Measurements from ENCODE around the gene CATSPER4.

Gene CATSPER4

DNA sequence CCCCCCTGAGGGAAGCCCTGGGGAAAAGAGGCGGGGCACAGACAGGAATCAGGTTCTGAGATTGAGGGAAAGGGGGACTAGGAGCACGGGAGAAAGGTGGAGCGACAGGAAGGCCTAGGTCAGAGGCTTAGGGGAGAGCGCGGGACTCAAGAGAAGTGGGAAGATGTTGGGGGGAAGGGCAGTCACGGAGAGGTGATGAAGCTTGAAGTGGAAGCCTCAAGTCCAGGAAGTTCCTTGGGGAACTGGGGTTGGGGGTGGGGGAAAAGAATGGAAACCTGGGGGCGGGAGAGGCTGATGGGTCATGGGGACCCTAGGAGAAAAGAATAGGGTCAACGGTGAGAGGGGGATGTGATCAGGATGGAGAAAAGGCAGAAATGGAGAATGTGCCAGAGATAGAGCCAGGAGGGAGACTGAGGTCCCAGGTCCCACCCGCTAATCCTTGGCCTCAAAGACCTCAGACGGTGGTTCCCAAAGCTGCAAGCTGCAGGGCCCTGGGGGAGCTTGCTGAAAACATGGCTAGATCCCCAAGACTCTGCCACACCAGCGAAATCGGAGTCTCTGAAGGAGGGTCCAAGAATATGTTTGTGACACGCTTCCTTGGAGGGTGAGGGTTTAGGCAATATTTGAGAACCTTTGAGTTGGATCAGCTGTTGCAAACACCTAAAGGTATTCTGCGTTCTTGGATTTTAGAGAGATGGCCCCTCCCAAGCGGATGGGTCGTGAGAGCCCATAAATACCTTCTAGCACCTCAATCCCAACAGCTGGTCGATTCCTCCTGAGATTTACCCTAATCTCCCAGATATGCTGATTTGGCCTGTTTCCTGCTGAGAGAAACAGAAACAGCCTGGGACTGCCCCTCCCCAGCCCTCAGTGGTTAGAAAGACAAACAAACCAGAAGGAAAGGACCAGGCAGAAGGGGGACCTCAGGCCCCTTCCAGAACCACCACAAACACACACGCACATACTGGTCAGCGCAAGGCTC, 25.2 kb upstream of the CATSPER4 start:
- TF ChIP-seq, protein P1, sequence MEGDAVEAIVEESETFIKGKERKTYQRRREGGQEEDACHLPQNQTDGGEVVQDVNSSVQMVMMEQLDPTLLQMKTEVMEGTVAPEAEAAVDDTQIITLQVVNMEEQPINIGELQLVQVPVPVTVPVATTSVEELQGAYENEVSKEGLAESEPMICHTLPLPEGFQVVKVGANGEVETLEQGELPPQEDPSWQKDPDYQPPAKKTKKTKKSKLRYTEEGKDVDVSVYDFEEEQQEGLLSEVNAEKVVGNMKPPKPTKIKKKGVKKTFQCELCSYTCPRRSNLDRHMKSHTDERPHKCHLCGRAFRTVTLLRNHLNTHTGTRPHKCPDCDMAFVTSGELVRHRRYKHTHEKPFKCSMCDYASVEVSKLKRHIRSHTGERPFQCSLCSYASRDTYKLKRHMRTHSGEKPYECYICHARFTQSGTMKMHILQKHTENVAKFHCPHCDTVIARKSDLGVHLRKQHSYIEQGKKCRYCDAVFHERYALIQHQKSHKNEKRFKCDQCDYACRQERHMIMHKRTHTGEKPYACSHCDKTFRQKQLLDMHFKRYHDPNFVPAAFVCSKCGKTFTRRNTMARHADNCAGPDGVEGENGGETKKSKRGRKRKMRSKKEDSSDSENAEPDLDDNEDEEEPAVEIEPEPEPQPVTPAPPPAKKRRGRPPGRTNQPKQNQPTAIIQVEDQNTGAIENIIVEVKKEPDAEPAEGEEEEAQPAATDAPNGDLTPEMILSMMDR (conservative IDR thresholded peaks at IDR 0.05; ENCODE audit: low read depth, low read length) = no peak
- no peak overlapping the region for H3K4me3 ChIP-seq (ENCODE audit: low read depth, low read length)

DNA sequence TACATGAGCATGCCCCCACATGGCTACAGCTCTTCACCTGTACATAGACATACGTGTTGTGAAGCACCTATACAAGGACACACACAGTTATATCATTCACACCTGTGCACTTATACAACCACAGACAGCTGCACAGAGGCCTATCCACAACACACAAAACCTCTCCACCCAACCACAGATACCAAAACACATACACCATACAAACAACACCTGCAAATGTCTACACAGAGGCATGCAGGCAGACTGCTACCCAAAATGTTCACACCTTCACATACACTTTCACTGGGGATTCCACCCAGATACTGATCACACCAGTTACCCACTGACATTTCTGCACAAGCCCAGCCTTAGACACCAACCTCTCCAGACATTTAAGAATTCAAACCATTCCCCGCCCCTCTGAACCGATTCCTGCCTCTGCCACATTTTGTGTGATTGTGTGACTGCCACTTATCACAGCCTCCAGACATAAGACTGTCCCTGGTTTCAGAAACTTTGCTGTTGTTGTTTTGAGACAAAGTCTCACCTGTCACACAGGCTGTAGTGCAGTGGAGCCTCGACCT, 23.6 kb upstream of the CATSPER4 start:
- H3K4me3 ChIP-seq (ENCODE audit: low read depth, low read length) = no peak overlapping the region
- DNase-seq (ENCODE audit: low read depth) = no peak
- TF ChIP-seq, protein P1 (conservative IDR thresholded peaks at IDR 0.05; ENCODE audit: low read depth, low read length) = no peak

More for the DNA sequence above, 25.2 kb upstream of the CATSPER4 start:
- DNase-seq (ENCODE audit: low read depth) = peak; percentile 23

DNA sequence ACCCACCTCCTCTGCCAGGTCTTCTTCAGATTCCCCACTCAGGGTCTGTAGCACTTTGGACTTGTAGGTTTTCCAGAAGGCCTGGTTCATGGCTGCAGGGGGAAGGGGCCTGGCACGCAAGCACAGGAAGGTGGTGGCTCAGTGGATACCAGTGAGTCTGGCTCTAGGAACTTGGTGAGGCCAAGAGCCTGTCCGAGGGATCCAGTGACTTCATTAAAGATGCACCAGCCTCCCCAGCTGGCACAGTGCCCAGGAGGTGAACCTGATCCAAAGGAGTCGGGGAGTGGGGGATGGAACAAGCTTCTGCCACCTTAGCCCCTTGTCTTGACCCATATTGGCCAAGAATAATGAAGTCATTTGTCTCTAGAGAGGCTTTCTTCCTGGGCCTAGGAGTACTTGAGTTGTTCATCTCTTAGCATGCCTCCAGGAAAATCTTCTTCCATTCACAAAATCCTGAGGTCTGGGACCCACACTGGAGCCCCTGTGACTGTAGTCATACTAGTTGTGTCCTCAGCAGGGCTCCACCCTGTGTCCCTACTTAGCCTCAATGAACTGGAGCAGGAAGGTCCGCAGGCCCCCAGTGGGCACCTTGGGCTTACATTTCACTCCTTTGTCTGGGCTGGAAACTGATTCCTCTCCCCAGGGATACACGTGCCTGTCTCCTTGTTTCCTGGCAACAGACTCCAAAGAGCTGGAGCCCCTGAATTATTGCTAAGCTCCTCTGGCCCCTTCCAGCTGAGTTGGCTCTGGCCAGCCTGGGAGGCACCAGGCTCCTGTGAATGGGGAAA, 21.8 kb upstream of the CATSPER4 start, which contains the start of gene C1orf232:
TSS of gene C1orf232 (minus strand) at position 554 of the 788 bp plus-strand sequence. CDS start at position 90, 464 bp downstream.
- no peak for DNase-seq (ENCODE audit: low read depth)
- TF ChIP-seq, protein P1 (conservative IDR thresholded peaks at IDR 0.05; ENCODE audit: low read depth, low read length) = no peak
- H3K4me3 ChIP-seq (ENCODE audit: low read depth, low read length) = peak within 1 kb of the TSS; percentile 91

DNA sequence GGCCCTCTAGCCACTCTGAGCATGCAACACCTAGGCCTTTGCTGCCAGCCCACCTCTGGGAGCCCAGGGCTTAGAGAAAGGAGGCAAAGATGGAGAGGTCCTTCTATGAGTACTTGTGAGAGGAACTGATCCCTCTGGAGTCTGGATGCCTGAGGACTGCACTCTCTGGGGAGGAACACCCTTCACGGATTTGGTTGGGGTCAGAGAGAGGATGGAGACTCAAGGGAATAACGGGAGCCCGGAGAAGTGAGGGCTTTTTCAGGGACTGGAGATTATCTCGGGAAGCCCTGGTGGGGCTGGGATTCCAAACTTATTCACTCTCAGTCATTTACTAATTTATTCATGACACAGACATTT, 21.2 kb upstream of the CATSPER4 start:
- no peak overlapping the region for H3K4me3 ChIP-seq (ENCODE audit: low read depth, low read length)
- no peak for DNase-seq (ENCODE audit: low read depth)
- TF ChIP-seq, protein P1 (conservative IDR thresholded peaks at IDR 0.05; ENCODE audit: low read depth, low read length) = no peak

DNA sequence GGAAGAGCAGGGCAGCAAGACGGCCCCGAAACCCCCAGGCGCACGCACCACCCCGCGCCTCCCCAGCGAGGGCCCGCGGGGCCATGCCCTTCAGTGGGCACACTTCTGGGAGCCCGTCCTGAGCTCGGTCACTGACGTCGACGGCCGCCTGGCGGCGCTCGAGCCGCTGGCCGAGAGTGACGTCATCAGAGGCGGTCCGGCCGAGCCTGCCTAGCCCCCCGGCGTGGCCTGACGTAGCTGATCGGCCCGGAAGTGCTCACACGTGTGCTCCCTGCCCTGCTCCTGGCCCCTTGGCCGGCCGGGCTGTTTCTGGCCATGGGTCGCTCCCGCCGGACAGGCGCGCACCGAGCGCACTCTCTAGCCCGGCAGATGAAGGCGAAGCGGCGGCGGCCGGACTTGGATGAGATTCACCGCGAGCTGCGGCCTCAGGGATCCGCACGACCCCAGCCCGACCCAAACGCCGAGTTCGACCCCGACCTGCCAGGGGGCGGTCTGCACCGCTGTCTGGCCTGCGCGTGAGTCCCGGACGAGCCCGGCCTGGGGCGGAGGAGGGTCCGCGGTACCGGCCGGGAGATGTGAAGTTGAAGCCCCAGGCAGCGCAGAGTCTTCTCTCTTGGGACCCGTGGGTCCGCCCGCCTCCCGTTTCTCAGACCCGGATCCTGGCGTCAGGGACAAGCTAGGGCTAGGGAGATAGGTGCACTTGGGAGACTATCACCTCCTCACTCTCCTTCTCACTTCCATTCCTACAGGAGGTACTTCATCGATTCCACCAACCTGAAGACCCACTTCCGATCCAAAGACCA, 20.5 kb upstream of the CATSPER4 start, which contains the start of gene ZNF593:
TSS of gene ZNF593 (plus strand) at position 240 of the 803 bp plus-strand sequence. CDS start at position 316, 76 bp downstream.
- DNase-seq (ENCODE audit: low read depth) = peak; percentile 90
- peak within 1 kb of the TSS; percentile 91 for H3K4me3 ChIP-seq (ENCODE audit: low read depth, low read length)
- TF ChIP-seq, protein P1 (conservative IDR thresholded peaks at IDR 0.05; ENCODE audit: low read depth, low read length) = peak; percentile 77

DNA sequence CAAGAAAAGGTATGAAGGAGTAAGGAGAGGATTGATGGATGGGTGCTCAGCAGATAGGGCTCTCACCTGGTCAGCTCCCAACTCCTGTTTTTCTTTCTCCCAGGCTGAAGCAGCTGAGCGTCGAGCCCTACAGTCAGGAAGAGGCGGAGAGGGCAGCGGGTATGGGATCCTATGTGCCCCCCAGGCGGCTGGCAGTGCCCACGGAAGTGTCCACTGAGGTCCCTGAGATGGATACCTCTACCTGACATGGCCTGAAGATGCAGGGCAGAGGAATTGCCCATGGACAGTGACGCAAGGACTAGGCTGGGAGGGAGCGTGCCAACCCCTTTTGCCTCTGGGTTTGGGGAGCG, 20.0 kb upstream of the CATSPER4 start:
- TF ChIP-seq, protein P1 (conservative IDR thresholded peaks at IDR 0.05; ENCODE audit: low read depth, low read length) = no peak
- peak overlapping the region; percentile 91 for H3K4me3 ChIP-seq (ENCODE audit: low read depth, low read length)
- no peak for DNase-seq (ENCODE audit: low read depth)
